ENCODE results near the gene DNMT1. TPM values are rescaled to one million over a fixed set of nuclear protein-coding genes. Genes with fewer than 3 reads are reported as not detected.
A peak's percentile ranks its signal among the peaks of the same experiment; 100 is the strongest.
"Not testable (repeated sequence)": the region's sequence is repeated elsewhere in the genome, so short reads cannot be mapped to it uniquely, and the experiment has no call there.

Gene DNMT1
- 31.6 TPM for total RNA-seq (2013)
- polyA plus RNA-seq (10 to 100 TPM; 17.6 to 72.5 (median 19.0) TPM), polyA minus RNA-seq (25.8 and 40.0 TPM in 2 replicates), total RNA-seq (19.2 to 116 (median 55.4) reads per million in 11 experiments)

- under 1% methylated on average over 58 of the region's 71 CpGs for WGBS (ENCODE audit: insufficient coverage)
- DNase-seq: peak; percentile 89 to 95 (median 93)
- Mint-ChIP-seq H3K27me3 (ENCODE audit: low read depth in 3 of 3) (no peaks in the 10 kb centered on the region), H3K27ac (peak within 1 kb of the TSS; percentile 68 to 92 (median 85)), H3K4me1 (peaks cover 29% of the 10 kb centered on the region), H3K36me3 (peaks cover 10 to 13% of the 10 kb centered on the region in 2 donors), H3K4me3 (peak within 1 kb of the TSS; percentile 88 to 91), H3K9me3 (no peaks in the 10 kb centered on the region)
- H3K27ac ChIP-seq (ENCODE audit: low read depth in 1 of 2, low read length in 2 of 2): peak within 1 kb of the TSS; percentile 55 to 76
- intact Hi-C loops (cut with micrococcal nuclease): loop anchor here (5.0 to 10.0 kb wide), 3 partner anchors 58 to 90 kb away; partner anchors contain the start of genes MRPL4 (in 2 of the 2), ANGPTL6 (in 1 of the 2) and PPAN (in 1 of the 2)
- H3K4me2 ChIP-seq (replicated peaks; ENCODE audit: extremely low read depth, low read length, poor library complexity, severe bottlenecking): peak within 1 kb of the TSS; percentile 99
- H2AFZ ChIP-seq (ENCODE audit: insufficient read depth, low read depth, low read length, poor library complexity, severe bottlenecking): peak within 1 kb of the TSS; percentile 97
- H3K9me3 ChIP-seq (replicated peaks in 1 of 2; ENCODE audit: control insufficient read depth in 1 of 2, insufficient read depth in 1 of 2, low read length in 2 of 2): no peaks in the 10 kb centered on the region
- H4K20me1 ChIP-seq (ENCODE audit: insufficient read depth, low read length): peaks cover 25% of the 10 kb centered on the region
- H3K79me2 ChIP-seq (ENCODE audit: insufficient read depth, low read length): peaks cover 53% of the 10 kb centered on the region
- peaks cover 40 to 50% of the 10 kb centered on the region in 2 donors for H3K4me1 ChIP-seq (ENCODE audit: control insufficient read depth in 1 of 2, insufficient read depth in 2 of 2, low read length in 2 of 2)
- TF ChIP-seq CTCF (IDR thresholded peaks at IDR 0.05): no peak
- peaks cover 2 to 8% of the 10 kb centered on the region in 2 donors for H3K36me3 ChIP-seq (replicated peaks in 1 of 2; ENCODE audit: control insufficient read depth in 1 of 2, insufficient read depth in 2 of 2, low read length in 2 of 2)
- H3K9ac ChIP-seq (ENCODE audit: insufficient read depth, low read length, poor library complexity, severe bottlenecking): peak within 1 kb of the TSS; percentile 70
- peak within 1 kb of the TSS; percentile 82 to 95 (median 82) for H3K4me3 ChIP-seq (replicated peaks in 1 of 3; ENCODE audit: low read depth in 2 of 3, low read length in 3 of 3)
- H3K27me3 ChIP-seq (ENCODE audit: control insufficient read depth in 2 of 2, insufficient read depth in 2 of 2, low read length in 2 of 2): no peaks in the 10 kb centered on the region
Measured at GRCh38 chr19:10194500-10195198, at the start of gene DNMT1. Gene DNMT1, minus strand, starts transcription at chr19:10194953. Its CDS starts 54 bp downstream, at chr19:10194899.

GRCh38 chr19:10243606-10244005 is 48.9 kb upstream of the DNMT1 start:
- Mint-ChIP-seq H3K27me3 (ENCODE audit: low read depth in 3 of 3) (peaks cover 0 to 4% (median 2%) of the 10 kb centered on the region in 3 donors), H3K27ac (no peak overlapping the region), H3K9me3 (no peaks in the 10 kb centered on the region), H3K4me3 (no peak overlapping the region), H3K4me1 (no peaks in the 10 kb centered on the region), H3K36me3 (no peaks in the 10 kb centered on the region)
- Histone ChIP-seq H3K27me3 (ENCODE audit: control insufficient read depth in 2 of 2, insufficient read depth in 2 of 2, low read length in 2 of 2) (no peaks in the 10 kb centered on the region), H3K4me1 (ENCODE audit: control insufficient read depth in 1 of 2, insufficient read depth in 2 of 2, low read length in 2 of 2) (no peaks in the 10 kb centered on the region), H4K20me1 (ENCODE audit: insufficient read depth, low read length) (no peaks in the 10 kb centered on the region), H3K4me3 (replicated peaks in 1 of 3; ENCODE audit: low read depth in 2 of 3, low read length in 3 of 3) (no peak overlapping the region), H3K9me3 (replicated peaks in 1 of 2; ENCODE audit: control insufficient read depth in 1 of 2, insufficient read depth in 1 of 2, low read length in 2 of 2) (no peaks in the 10 kb centered on the region), H2AFZ (ENCODE audit: insufficient read depth, low read depth, low read length, poor library complexity, severe bottlenecking) (no peak overlapping the region), H3K9ac (ENCODE audit: insufficient read depth, low read length, poor library complexity, severe bottlenecking) (no peak overlapping the region), H3K4me2 (replicated peaks; ENCODE audit: extremely low read depth, low read length, poor library complexity, severe bottlenecking) (no peak overlapping the region), H3K36me3 (replicated peaks in 1 of 2; ENCODE audit: control insufficient read depth in 1 of 2, insufficient read depth in 2 of 2, low read length in 2 of 2) (no peaks in the 10 kb centered on the region), H3K79me2 (ENCODE audit: insufficient read depth, low read length) (no peaks in the 10 kb centered on the region), H3K27ac (ENCODE audit: low read depth in 1 of 2, low read length in 2 of 2) (no peak overlapping the region)
- no peak for DNase-seq
- intact Hi-C loops (cut with micrococcal nuclease): no loop called here
- WGBS (ENCODE audit: insufficient coverage): 98% methylated on average over 6 of the region's 7 CpGs
- TF ChIP-seq CTCF (IDR thresholded peaks at IDR 0.05): no peak

GRCh38 chr19:10241826-10242449 is 47.2 kb upstream of the DNMT1 start:
- H3K9me3 ChIP-seq (replicated peaks in 1 of 2; ENCODE audit: control insufficient read depth in 1 of 2, insufficient read depth in 1 of 2, low read length in 2 of 2); H3K4me3 ChIP-seq (replicated peaks in 1 of 3; ENCODE audit: low read depth in 2 of 3, low read length in 3 of 3); H3K4me2 ChIP-seq (replicated peaks; ENCODE audit: extremely low read depth, low read length, poor library complexity, severe bottlenecking); H3K4me1 ChIP-seq (ENCODE audit: control insufficient read depth in 1 of 2, insufficient read depth in 2 of 2, low read length in 2 of 2); H3K36me3 ChIP-seq (replicated peaks in 1 of 2; ENCODE audit: control insufficient read depth in 1 of 2, insufficient read depth in 2 of 2, low read length in 2 of 2); H2AFZ ChIP-seq (ENCODE audit: insufficient read depth, low read depth, low read length, poor library complexity, severe bottlenecking); H3K27me3 ChIP-seq (ENCODE audit: control insufficient read depth in 2 of 2, insufficient read depth in 2 of 2, low read length in 2 of 2); H3K36me3 Mint-ChIP-seq; H3K9me3 Mint-ChIP-seq; H3K27me3 Mint-ChIP-seq (ENCODE audit: low read depth in 3 of 3); H4K20me1 ChIP-seq (ENCODE audit: insufficient read depth, low read length); H3K27ac ChIP-seq (ENCODE audit: low read depth in 1 of 2, low read length in 2 of 2); H3K27ac Mint-ChIP-seq; H3K9ac ChIP-seq (ENCODE audit: insufficient read depth, low read length, poor library complexity, severe bottlenecking); intact Hi-C loops (cut with micrococcal nuclease); H3K4me1 Mint-ChIP-seq; H3K4me3 Mint-ChIP-seq; H3K79me2 ChIP-seq (ENCODE audit: insufficient read depth, low read length); DNase-seq: not testable (repeated sequence)
- 90% methylated on average over 4 of the region's 11 CpGs for WGBS (ENCODE audit: insufficient coverage)

All from CD14-positive monocyte (primary cell).